Measurements from ENCODE around the gene EHF. TPM values are rescaled to one million over a fixed set of nuclear protein-coding genes. Genes with fewer than 3 reads are reported as not detected.

The EHF gene
- total RNA-seq, 4 donors from 2014 or later = 0.13 to 30.0 (median 1.0) TPM

DNA sequence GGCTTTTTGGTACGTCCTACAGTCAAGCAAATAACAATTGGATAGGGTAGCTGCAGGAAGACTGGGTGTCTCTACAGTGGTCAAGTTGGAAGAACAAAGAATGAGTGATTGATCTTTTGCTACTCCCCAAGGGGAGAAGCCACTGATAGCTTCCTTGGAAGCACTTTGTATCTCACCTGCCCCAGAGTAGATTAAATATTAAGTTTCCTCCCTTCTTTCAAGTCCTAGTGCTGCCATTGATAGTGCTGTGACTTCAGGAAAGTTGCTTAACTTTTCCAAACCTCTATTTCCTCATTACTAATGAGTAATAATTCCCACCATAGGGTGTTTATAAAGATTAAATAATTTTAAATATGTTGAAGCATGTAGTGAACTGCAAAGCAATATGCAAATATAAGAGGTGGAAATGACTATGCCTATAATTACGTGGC is 35.6 kb upstream of the EHF start:
- ATAC-seq = no peak
- Histone ChIP-seq H3K27me3 (peaks cover 12% of the 10 kb centered on the region), H3K4me3 (no peak overlapping the region), H3K4me1 (peaks cover 0 to 6% (median 0%) of the 10 kb centered on the region in 3 donors), H3K9me3 (no peaks in the 10 kb centered on the region), H3K27ac (no peak overlapping the region), H3K36me3 (no peaks in the 10 kb centered on the region)
- WGBS, 2 donors (ENCODE audit: low coverage in 1 of 2) = 60 to 71% methylated on average over 2 of the region's 2 CpGs
- TF ChIP-seq POLR2AphosphoS5 (IDR thresholded peaks at IDR 0.05) = no peak
- TF ChIP-seq, protein P1, sequence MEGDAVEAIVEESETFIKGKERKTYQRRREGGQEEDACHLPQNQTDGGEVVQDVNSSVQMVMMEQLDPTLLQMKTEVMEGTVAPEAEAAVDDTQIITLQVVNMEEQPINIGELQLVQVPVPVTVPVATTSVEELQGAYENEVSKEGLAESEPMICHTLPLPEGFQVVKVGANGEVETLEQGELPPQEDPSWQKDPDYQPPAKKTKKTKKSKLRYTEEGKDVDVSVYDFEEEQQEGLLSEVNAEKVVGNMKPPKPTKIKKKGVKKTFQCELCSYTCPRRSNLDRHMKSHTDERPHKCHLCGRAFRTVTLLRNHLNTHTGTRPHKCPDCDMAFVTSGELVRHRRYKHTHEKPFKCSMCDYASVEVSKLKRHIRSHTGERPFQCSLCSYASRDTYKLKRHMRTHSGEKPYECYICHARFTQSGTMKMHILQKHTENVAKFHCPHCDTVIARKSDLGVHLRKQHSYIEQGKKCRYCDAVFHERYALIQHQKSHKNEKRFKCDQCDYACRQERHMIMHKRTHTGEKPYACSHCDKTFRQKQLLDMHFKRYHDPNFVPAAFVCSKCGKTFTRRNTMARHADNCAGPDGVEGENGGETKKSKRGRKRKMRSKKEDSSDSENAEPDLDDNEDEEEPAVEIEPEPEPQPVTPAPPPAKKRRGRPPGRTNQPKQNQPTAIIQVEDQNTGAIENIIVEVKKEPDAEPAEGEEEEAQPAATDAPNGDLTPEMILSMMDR (IDR thresholded peaks at IDR 0.05) = no peak
- no peak for TF ChIP-seq EP300 (IDR thresholded peaks at IDR 0.05)
- no peak for TF ChIP-seq POLR2A (IDR thresholded peaks at IDR 0.05)

DNA sequence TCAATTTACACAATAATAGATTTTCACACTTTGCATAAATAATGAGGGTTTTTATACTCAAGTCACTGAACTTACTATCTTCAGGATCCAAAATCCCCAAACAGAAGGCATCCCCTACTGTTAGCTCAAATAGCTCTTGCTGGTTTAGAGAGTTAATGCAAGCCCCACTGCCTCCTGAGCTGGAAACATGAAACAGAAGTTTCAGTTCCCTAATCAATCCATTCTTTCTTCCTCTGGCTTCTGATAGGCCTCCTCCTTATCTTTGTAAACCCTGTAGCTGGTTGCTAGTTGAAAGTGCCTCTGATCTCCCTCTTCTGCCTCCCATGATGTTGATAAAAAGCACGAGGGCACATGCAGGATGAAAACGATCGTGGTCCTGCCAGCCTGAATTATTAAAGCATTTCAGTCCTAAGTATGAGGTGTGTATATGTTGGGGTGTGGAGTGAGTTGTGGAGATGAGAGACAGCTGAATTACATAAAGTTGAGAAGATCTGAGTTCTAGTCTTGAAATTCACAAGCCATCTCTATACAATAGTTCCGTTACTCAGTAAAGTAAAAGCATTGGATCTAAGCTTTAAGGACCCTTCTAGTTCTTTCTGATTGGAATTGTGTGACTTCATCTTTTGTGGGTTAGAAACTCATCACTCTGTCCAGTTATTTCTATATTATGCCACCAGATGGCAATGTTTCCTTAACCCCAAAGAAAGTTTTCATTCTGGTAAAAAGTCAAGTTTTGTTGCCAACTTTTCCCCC is 35.0 kb upstream of the EHF start:
- no peak for TF ChIP-seq POLR2A (IDR thresholded peaks at IDR 0.05)
- peak; percentile 11 for TF ChIP-seq POLR2AphosphoS5 (IDR thresholded peaks at IDR 0.05)
- TF ChIP-seq EP300 (IDR thresholded peaks at IDR 0.05) = no peak
- TF ChIP-seq, protein P1 (IDR thresholded peaks at IDR 0.05) = peak; percentile 38 to 73 (median 68)
- no peak overlapping the region for H3K4me3 ChIP-seq
- WGBS, 2 donors (ENCODE audit: low coverage in 1 of 2) = 0 to 2% methylated on average over 1 to 4 of the region's 4 CpGs
- peak; percentile 39 for ATAC-seq
- H3K4me1 ChIP-seq = peaks cover 0 to 6% (median 0%) of the 10 kb centered on the region in 3 donors
- H3K36me3 ChIP-seq = no peaks in the 10 kb centered on the region
- no peaks in the 10 kb centered on the region for H3K9me3 ChIP-seq
- H3K27ac ChIP-seq = no peak overlapping the region
- H3K27me3 ChIP-seq = peaks cover 6% of the 10 kb centered on the region

DNA sequence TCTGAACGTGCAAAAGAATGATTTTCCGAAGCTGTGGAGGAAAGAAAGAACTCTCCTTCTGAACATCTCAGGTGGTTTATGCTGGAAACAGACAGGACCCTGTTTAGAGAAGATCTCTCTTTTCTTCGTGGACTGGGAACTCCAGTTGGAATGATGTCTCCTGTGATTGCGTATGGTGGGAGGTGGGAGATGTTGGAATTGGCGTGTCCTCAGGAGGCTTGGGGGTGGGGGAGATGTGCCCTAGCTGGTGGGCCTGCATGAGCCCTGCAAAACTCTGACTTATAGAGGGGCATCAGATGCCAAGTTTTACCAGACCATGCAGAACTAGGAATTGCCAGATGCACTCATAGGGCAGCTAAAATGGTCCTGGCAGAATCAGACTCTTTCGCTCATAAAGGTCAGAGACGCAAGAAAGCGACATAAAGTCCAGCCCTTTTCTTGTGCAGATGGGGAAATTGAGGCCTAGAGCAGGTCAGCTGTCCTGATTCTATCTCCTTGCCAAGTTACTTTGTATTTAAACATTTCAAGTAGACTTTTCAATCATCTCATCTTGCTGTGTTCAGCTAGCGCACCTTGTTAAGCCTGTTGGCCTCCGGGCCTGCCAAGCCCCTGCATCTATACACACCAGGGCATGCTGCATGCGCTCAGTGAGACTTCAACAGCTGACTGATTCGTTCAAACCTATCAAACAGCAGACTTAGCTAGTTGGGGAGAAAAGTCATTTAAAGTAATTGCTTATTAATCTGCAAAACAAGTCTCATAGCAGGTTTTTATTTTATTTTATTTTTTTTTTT is 34.2 kb upstream of the EHF start:
- no peak for ATAC-seq
- Histone ChIP-seq H3K4me1 (peaks cover 0 to 6% (median 0%) of the 10 kb centered on the region in 3 donors), H3K4me3 (no peak overlapping the region), H3K9me3 (no peaks in the 10 kb centered on the region), H3K36me3 (no peaks in the 10 kb centered on the region), H3K27me3 (peaks cover 5% of the 10 kb centered on the region), H3K27ac (no peak overlapping the region)
- WGBS, 2 donors (ENCODE audit: low coverage in 1 of 2) = 52 to 65% methylated on average over 8 to 10 of the region's 12 CpGs
- no peak for TF ChIP-seq POLR2A (IDR thresholded peaks at IDR 0.05)
- TF ChIP-seq, protein P1 (IDR thresholded peaks at IDR 0.05) = no peak
- no peak for TF ChIP-seq POLR2AphosphoS5 (IDR thresholded peaks at IDR 0.05)
- TF ChIP-seq EP300 (IDR thresholded peaks at IDR 0.05) = no peak

GRCh38 chr11:34587282-34587677 is 33.6 kb upstream of the EHF start:
- peaks cover 5% of the 10 kb centered on the region for H3K27me3 ChIP-seq
- no peaks in the 10 kb centered on the region for H3K9me3 ChIP-seq
- H3K4me1 ChIP-seq = peaks cover 0 to 6% (median 0%) of the 10 kb centered on the region in 3 donors
- no peak overlapping the region for H3K4me3 ChIP-seq
- WGBS, 2 donors (ENCODE audit: low coverage in 1 of 2) = 74 to 82% methylated on average over 3 to 5 of the region's 5 CpGs
- H3K36me3 ChIP-seq = no peaks in the 10 kb centered on the region
- no peak overlapping the region for H3K27ac ChIP-seq
- TF ChIP-seq, protein P1 (IDR thresholded peaks at IDR 0.05) = no peak
- TF ChIP-seq POLR2A (IDR thresholded peaks at IDR 0.05) (no peak), POLR2AphosphoS5 (IDR thresholded peaks at IDR 0.05) (no peak), EP300 (IDR thresholded peaks at IDR 0.05) (no peak)
- no peak for ATAC-seq

All from gastroesophageal sphincter (tissue), 4 donors.